ENCODE data around the gene GET3.

Gene GET3

DNA sequence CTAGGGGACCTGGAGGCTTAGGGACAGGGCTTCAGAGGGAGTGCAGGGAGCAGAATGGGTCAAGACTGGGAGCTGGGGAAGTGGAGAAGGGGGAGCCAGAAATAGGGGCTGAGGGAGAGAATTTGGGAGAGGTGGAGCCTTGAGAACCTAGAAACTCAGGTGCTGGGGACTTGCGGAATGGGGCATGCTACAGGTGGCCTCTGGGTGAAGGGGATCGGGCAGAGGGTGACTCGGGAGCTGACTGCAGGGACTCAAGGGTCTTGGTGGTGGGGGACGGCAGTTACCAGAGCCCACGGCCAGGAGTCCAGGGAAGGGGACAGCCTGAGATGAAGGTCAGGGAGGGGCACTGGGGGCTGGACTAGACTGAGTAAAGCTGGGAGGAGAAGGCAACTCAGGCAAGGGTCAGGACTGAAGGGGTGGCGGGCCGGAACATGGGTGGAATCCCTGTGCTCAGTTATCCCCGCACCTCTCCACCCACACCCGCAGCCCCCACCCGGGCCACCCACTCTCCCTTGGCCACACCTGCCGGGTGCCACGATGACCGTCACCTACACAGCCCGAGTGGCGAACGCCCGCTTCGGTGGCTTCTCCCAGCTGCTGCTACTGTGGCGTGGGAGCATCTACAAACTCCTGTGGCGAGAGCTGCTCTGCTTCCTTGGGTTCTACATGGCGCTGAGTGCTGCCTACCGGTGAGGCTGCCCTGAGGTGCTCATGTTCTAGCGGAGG is 14.9 kb downstream of the GET3 start:
- DNase-seq (ENCODE audit: low read depth), result no peak

DNA sequence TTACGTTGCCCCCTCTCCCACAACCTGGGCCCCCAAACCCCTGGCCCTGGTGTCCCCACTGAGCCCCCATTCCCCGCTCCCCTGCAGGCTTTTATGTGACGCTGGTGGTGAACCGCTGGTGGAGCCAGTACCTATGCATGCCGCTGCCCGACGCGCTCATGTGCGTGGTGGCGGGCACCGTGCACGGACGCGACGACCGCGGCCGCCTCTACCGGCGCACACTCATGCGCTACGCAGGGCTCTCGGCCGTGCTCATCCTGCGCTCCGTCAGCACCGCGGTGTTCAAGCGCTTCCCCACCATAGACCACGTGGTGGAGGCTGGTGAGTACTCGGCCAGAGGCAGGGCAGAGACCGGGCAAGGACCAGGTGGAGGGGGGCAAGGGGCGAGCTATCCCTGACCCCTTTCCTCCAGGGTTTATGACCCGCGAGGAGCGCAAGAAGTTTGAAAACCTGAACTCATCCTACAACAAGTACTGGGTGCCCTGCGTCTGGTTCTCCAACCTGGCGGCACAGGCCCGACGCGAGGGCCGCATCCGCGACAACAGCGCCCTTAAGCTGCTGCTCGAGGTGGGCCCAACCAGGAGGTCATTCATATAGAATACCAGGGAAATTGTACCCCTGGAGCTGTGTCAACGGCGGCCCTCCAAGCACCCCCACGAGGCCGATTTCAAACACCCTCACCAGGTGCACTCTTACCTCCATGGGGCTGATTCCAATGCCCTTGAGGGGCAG is 17.3 kb downstream of the GET3 start:
- no peak for DNase-seq (ENCODE audit: low read depth)

DNA sequence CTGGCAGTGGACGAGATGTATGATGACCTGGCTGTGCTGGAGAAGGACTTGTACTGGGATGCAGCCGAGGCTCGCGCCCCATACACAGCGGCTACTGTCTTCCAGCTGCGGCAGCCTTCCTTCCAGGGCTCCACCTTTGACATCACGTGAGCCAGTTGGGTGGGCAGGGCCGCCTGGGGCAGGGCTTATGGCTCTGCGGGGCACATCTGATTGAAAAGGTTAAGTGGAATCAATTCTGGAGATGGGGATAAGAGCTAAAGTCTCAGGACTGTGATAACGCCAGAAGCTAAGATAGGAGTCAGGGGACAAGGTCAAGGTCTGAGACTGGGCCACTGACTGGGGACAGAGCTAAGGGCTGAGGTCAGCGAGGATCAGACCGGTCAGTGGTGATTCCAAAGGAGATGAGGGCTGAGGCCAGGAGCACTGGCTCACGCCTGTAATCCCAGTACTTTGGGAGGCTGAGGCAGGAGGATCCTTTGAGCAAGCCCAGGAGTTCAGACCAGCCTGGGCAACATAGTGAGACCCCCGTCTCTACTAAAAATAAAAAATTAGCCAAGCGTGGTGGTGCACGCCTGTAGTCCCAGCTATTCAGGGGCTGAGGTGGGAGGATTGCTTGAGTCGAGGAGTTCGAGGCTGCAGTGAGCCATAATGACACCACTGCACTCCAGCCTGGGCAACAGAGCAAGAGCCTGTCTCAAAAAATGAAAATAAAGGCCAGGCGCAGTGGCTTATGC is 19.0 kb downstream of the GET3 start:
- no peak for DNase-seq (ENCODE audit: low read depth)

DNA sequence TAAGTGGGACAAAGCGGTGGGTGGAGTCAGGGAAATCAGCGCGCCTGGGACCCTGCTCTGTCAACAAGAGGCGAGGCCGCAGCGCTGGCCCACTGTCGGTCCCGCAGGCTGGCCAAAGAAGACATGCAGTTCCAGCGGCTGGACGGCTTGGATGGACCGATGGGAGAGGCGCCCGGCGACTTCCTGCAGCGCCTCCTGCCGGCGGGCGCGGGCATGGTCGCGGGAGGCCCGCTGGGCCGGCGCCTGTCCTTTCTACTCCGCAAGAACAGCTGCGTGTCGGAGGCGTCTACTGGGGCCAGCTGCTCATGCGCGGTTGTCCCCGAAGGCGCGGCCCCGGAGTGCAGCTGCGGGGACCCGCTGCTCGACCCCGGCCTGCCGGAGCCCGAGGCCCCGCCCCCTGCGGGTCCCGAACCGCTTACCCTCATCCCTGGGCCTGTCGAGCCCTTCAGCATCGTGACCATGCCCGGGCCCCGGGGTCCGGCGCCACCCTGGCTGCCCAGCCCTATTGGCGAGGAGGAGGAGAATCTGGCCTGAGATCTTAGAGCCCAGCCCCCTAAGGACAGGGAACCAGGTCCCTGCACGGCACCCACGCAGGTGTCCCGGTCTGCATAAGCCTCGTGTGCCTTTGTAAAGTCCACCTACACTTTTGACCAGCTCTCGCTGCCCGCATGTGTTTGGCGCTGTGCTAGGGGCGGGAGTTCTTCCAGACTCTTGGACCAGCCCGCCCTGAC is 20.4 kb downstream of the GET3 start:
- DNase-seq (ENCODE audit: low read depth), result peak; percentile 69

DNA sequence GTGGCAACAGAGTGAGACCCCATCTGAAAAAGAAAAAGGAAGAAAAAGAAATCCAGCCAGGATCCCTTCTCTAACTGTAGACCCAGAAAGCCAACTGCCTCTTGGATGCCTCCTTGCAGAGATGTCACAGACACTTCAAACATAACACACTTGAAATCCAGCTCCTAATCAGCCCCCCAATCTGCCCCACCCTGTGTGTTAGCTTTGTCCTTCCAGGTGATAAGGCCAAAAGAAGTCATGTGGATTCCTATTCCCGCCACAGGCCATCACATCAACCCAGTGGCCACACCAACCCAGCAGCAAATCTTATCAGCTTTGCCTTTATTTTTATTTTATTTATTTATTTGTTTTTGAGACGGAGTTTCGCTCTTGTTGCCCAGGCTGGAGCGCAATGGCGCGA is 22.4 kb downstream of the GET3 start:
- no peak for DNase-seq (ENCODE audit: low read depth)

DNA sequence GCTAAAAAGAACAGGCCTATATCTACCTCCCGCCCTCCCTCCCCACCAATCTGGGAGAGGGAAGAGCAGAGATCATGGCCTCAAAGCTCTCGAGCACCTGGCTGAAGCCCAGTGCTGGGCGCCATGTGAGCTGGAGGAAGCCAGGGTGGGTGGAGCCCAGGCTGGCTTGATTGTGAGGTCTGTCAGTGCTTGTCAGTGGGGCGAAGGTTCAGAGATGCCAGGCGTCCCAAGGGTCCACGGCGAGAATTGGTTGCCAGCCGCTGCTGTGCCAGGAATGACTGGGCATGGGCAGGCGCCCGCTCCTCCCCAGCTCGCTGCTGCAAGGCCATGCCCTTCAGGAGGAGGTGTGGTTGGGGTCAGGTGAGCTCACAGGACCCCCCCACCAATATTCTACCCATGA is 25.8 kb downstream of the GET3 start:
- no peak for DNase-seq (ENCODE audit: low read depth)

DNA sequence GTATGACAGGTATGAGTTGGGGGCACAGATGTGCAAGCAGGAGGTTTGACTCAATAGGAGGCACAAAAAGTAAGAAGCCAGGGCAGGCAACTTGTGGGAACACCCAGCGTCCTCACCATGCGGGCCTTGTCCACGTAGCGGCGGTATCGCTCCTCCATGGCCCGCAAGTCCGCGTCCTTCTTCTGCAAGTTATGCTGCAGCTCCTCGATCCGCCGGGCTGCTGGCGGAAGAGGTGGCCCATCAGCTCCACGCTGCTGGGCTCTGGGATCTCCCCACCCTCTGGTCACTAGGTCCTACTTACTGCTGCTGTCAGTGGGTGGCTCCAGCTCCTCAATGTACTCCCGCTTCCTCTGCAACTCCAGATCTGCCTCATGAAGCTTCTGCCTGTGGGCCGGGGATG is 27.4 kb downstream of the GET3 start:
- DNase-seq (ENCODE audit: low read depth), result no peak

DNA sequence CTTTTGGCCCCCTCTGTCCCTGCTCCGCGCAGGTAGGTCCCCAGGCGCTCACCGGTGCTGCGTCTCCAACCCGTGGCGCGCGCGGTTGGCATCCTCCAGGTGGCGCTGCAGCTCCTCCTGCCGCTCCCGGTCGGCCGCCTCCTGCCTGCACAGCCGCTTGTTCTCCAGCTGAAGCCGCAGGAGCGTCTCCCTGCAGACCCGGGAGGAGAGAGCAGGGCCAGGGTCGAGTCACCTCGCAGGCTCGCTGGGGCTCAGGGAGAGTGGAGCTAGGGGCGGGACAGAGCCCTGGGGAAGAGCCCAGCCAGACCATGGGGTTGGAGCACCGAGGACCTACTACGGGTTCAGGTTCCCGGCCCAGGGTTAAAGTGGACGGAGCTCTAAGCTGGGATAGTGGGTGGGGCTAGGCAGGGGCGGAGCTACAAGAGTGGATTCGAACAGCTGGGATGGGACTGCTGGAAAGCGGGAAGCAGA is 28.8 kb downstream of the GET3 start:
- DNase-seq (ENCODE audit: low read depth), result peak; percentile 73

DNA sequence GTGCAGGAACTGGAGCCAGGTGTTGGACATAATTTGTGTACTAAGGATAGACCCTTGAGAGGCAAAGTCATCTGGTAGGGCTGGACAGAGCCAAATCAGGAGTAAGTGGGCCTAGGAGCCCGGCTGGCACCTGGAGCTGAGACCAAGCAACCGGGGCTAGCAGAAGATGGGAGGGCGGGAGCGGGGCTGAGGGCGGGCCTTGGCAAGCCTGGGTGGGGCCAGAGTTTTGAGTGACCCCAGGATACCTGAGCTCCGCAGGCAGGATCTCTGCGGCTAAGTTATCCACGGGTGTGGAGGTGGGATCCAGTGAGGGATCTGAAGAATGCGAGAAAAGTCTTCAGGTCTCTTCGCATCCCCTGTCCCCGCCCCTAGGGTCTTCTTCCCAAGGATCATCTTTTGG is 29.9 kb downstream of the GET3 start:
- no peak for DNase-seq (ENCODE audit: low read depth)

DNA sequence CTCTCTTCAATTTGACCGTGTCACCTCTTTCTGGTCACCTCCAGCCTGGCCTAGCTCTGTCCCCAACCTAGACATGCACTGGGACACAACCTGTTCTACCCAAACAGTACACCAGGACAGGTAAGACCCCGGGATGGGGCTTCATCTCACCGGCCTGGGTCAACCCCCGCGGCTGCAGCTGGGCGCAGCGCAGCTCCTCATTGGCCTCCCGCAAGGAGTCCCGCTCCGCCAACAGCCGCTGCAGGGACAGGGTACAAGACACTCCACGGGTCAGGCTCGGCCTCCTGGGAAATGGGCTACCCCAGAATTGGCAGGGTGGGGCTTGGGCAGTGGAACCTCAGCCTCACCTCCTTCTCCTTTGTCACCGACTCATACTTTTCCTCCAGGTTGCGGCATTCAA is 30.4 kb downstream of the GET3 start:
- DNase-seq (ENCODE audit: low read depth), result no peak

DNA sequence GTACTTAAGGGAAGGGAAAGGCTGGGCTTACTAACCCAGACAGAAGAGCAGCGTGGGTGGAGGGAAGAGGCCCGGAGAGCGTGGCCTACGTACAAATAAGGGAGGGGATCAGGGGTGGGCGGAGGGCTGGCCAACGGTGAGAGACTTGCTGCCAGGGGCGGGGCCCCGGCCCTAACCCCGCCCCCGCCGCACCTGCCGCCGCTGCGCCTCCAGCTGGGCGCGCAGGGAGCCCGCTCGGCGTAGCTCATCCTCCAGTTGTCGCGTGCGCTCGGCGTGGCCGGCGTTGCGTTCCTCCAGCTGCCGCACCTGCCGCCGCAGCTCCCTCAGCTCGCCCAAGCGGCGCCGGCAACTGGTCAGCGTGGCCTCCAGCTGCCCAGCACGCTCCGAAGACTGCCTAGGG is 32.4 kb downstream of the GET3 start:
- no peak for DNase-seq (ENCODE audit: low read depth)

DNA sequence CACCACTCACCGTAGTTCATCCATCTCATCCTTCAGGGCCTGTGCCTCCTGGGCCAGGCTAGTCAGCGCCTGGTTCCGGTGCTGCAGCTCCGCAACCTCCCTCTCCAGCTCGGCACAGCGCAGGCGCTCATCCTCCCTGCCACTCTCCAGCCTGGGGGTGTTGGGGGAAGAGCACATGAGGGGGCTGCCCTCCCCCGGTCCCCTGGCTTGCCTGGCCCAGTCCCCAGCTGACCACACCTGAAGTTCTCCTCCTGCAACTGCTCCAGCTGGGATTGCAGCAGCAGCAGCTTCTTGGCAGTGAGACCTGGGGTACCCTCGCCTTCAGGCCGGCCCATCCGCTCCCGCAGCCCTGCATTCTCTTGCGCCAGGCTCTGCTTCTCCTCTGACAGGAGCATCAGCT is 33.6 kb downstream of the GET3 start:
- DNase-seq (ENCODE audit: low read depth), result no peak

DNA sequence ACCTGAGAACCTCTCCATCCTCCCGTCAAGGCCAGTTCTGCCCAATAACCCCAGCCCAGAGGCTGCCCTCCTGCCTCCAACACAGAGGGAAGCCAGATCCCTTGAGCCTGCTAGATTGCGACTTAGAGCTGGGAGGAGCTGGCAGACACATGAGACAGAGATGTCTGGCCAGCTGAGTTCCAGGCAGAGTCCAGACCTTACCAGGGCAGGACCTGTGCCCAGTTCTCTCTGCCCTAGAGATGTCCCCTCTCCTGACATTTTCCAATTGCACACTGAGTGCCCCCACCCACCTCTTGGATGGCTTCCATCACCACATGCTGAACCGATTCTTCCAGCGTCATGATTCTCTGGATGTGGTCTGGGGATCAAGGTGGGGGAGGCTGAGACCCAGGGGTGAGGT is 35.0 kb downstream of the GET3 start:
- DNase-seq (ENCODE audit: low read depth), result peak; percentile 68

DNA sequence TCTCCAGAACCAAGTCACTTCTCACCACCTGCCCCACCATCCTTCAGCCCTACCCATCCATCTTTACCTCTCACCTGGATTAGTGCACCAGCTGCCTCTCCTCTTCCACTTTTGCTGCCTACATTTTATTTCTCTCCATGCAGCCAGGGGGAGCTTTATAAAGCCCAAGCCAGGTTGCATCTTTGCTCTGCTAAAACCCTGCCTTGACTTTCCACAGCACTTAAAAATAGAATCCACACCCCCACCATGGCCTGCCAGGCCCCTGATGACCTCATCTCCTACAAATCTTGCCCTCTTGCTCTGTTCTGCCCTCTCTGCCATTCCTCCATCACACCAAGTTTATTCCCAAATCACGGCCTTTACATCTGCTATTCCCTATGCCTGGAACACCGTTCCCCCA is 36.3 kb downstream of the GET3 start:
- DNase-seq (ENCODE audit: low read depth), result peak; percentile 41

DNA sequence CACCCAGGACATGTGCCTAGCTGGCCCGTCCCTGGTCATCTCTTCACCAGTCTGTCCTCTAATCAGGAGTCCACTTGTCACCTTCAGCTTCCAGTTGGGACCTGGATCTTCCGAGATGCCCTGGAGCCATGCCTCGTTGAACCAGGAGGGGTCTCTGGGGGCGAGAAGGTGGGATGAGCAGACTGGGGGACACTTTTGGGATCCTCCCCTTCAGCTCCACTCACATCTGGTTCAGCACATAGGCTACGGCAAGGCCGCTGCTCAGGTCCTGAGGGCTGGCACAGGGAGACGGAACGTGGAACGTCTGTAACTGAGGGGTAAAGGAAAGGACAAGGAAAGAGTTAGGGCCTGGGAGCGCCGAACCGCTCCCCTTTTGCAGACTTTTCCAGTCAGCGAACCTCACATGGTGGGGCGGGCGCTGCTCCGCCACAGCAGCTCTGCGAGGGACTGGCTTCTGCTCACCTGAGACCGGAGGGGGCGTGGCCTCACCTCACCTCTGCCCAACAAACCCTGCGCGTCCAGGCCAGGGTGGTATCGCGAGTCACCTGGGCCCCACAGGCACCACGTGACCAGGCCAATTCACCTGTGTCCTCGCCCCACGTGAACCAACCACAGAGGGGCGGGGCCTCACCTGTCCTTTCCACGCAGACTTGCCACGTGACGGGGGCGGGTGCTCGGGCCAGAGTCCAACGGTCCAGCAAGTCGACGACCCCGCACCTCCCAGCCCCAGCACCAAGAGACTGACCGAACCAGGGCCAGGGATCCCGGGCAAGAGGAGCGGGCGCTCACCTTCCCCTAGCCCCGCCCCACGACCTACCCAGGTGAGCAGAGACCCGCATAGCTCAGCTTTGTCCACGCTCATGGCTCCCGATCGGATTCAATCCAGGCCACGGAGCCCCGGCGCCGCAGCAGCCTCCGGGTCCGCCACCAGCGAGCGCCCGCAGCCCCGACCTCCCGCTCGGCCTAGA is 37.6 kb downstream of the GET3 start, which contains the start of gene HOOK2:
Gene HOOK2, minus strand, starts transcription at position 965 of the 968 bp plus-strand sequence. Its CDS starts 103 bp downstream, at position 862.
- no peak for DNase-seq (ENCODE audit: low read depth)

DNA sequence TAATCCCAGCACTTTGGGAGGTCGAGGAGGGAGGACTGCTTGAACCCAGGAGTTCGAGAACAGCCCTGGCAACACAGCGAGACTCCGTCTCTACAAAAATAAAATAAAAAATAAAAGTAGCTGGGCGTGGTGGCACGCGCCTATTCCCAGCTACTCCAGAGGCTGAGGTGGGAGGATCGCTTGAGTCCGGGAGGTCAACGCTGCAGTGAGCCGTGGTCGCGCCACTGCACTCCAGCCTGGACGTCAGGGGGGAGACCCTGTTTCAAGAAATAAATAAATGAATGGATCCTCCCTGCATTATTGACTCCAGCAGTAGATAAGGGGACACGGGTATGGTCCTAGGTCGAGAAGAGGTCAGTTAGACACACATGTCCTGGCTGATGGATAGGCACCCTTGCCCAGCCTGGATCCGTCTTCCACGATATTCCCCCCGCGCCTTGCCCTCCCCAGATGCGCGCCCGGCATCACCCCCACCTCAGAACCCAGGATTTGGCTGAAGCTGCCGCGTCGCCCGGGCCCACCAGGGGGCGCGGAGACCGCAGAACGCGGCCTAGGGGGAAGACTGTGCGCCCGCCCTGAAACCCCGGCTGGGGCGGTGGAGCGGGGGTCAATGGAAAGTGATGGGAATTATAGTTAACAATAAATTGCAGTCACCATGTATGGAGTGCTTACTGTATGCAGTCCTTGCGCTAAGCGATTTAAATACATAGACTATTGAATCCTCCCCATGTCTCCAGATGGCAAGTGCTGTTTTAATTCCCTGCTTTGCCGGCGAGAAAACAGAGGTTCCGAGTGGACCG is 40.1 kb downstream of the GET3 start:
- peak; percentile 65 for DNase-seq (ENCODE audit: low read depth)

DNA sequence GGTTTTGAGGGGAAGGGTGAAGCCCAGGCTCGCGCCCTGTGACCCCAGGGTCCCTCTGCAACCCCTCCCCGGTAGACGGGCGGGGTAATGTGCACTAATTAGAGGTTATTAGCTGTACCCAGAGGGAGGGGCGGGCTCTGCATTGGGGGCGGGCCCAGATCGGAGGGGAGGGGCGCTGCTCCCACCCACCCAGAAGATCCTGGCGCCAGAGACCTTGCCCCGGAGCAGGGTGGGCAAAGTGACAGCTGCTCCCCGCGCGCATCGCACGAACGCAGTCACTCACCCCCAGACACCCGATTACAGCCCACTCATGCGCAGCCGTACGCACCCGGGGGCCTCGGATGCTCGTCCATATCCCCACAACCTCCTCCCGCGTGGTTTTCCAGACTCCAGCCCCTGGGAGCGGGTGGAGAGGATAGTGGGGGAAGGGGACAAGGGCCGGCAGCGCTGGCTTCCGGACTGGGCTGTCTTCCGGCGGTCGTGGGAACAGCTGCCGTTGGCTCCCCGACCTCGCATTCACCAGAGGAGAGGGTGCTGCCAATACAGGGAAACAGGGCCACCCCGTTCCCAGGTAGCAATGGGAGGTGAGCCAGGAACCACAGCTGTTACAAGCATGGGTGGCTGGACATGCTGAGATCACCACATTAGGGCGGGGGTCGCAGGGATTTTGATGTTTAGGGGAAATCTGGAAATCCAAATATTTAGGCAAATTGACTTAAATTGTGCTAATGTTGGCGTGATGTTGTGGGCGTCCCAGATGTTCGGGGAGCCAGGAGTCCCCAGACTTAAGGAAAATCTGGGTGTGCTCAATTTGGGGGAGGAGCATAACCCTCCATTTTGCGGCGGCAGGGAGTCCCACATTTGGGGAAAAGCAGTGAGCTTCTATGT is 41.0 kb downstream of the GET3 start:
- peak; percentile 70 for DNase-seq (ENCODE audit: low read depth)

DNA sequence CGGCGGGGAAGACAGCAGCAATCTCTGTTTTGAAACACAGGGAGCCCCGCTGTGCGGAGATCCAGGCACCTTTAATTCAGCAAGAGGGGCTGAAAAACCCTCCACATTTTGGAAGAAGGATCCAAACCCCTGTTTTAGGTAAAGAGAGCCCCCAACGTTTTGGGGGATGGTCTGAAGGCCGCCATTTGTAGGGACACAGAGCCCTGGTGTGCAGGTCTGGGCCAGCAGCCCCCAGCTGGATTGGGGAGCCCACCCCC is 41.5 kb downstream of the GET3 start:
- no peak for DNase-seq (ENCODE audit: low read depth)

All from fibroblast of gingiva (primary cell).